Right cardiac atrium (tissue), 5 donors: ENCODE measurements around the gene ATP6V1G3. TPM values are rescaled to one million over a fixed set of nuclear protein-coding genes. Genes with fewer than 3 reads are reported as not detected.
"Not testable (repeated sequence)": the region's sequence is repeated elsewhere in the genome, so short reads cannot be mapped to it uniquely, and the experiment has no call there.

Experiments
- ATAC-seq, 2 donors: fragments of 200-7000 bp; cut with Tn5 transposase; one replicate each; pipeline versions ENCODE4 v1.8.0 to v1.9.1; 2020; ENCODE audit warnings: moderate library complexity in 2 of 2, mild to moderate bottlenecking in 1 of 2
- DNase-seq, 3 donors: peaks; one replicate each; pipeline ENCODE4 v3.0.0-alpha.2; 2020
- H3K27ac ChIP-seq: one replicate; pipeline ENCODE4 v1.5.1; 2013; ENCODE audit warnings: mild to moderate bottlenecking, low read length, control low read depth, moderate library complexity
- H3K27me3 ChIP-seq: one replicate; pipeline ENCODE4 v1.6.1; 2013; ENCODE audit not compliant: control insufficient read depth, insufficient read depth
- H3K4me1 ChIP-seq: one replicate; pipeline ENCODE4 v1.6.1; 2013; ENCODE audit warnings: low read length; ENCODE audit not compliant: control insufficient read depth, insufficient read depth
- H3K4me3 ChIP-seq: one replicate; pipeline ENCODE4 v1.5.1; 2013; ENCODE audit warnings: low read length, control low read depth
- H3K9me3 ChIP-seq: one replicate; pipeline ENCODE4 v1.6.1; 2013; ENCODE audit warnings: low read length; ENCODE audit not compliant: control insufficient read depth
- WGBS: extraction: QIAGEN DNeasy Blood & Tissue Kit; methylation state at CpG from one replicate; pipeline ENCODE4 v1.1.7; 2013; 5-methylcytosine and 5-hydroxymethylcytosine counted together
- intact Hi-C, 4 donors: fragments of 100-400 bp; cut with DNase I; formaldehyde crosslinking; loops; one replicate each; pipeline versions ENCODE4 v1.11.0 to v1.14.0; 2022 to 2023
- polyA plus RNA-seq: library from polyadenylated mRNA; stranded (reverse); fragments of 200-250 nt; gene quantifications from one replicate; pipeline ENCODE4 v1.2.3, GENCODE V29; 2013
- total RNA-seq, 4 donors: library from RNA; stranded (reverse); fragmentation: NEBNext Ultra II Directional; extraction: Animal tissue kit (Norgen Biotek cat#: 25700); gene quantifications; one replicate each; pipeline ENCODE4 v1.2.1, GENCODE V29; 2021
- donor health status: healthy with polysubstance abuse.
- donor health status: DM: no; HTN: yes; CAD: no.
- donor health status: DM: no; HTN: no; CAD: no.
- donor health status: DM: no; HTN: yes; CAD: no; lungs with severe emphysema.
- donor health status: DM: yes; HTN: yes; CAD: no.

The ATP6V1G3 gene
- total and polyA plus RNA-seq, 5 donors, result not detected

GRCh38 chr1:198480876-198481275 lies 59.6 kb downstream of the ATP6V1G3 start:
- DNase-seq, result no peak
- no peak for ATAC-seq
- intact Hi-C loops, result no loop called here
- 61% methylated on average over 2 of the region's 2 CpGs for WGBS
- H3K4me1 ChIP-seq, result no peaks in the 10 kb centered on the region
- H3K9me3 ChIP-seq, result no peaks in the 10 kb centered on the region
- H3K27me3 ChIP-seq, result no peaks in the 10 kb centered on the region
- no peak overlapping the region for H3K27ac ChIP-seq
- no peak overlapping the region for H3K4me3 ChIP-seq

- intact Hi-C loops, ATAC-seq, H3K9me3 ChIP-seq: not testable (repeated sequence)
Observed at GRCh38 chr1:198477354-198477753, 63.1 kb downstream of the ATP6V1G3 start.

More at GRCh38 chr1:198477354-198477753, 63.1 kb downstream of the ATP6V1G3 start:
- not testable (repeated sequence) for DNase-seq, H3K27ac ChIP-seq, H3K4me1 ChIP-seq, H3K4me3 ChIP-seq, H3K27me3 ChIP-seq

Other genes starting within 250 kb of the ATP6V1G3 start
- 10 to 100 TPM in 3 of 4 donors, 1 to 10 TPM in 1; 9.1 to 16.2 (median 12.9) TPM for gene PTPRC, start 98.4 kb upstream of the ATP6V1G3 start, total RNA-seq
- gene PTPRC, start 98.4 kb upstream of the ATP6V1G3 start, polyA plus RNA-seq, result 1.3 TPM